WTC11 (cell line): Measurements from ENCODE around the gene ARHGAP26. TPM values are rescaled to one million over a fixed set of nuclear protein-coding genes. Genes with fewer than 3 reads are reported as not detected.

Source experiments
- ATAC-seq: fragments of 200-7000 bp; cut with Tn5 transposase; 2 replicates; pipeline ENCODE4 v1.10.0; 2021; ENCODE audit warnings: mild to moderate bottlenecking, moderate library complexity
- CTCF ChIA-PET: fragments of 300-600 bp; sonication (Branson Sonifier 250); formaldehyde crosslinking; loops from one replicate; lab custom pipeline; 2021; ENCODE audit warnings: antibody characterized with exemption; lab: Charles Lee
- POLR2A ChIA-PET: fragments of 350-600 bp; sonication (Branson Sonifier 250); formaldehyde crosslinking; loops from one replicate; lab custom pipeline; 2021; ENCODE audit warnings: antibody characterized with exemption; lab: Charles Lee
- DNase-seq: peaks from one replicate; pipeline ENCODE4 v3.0.0; 2021; ENCODE audit warnings: low spot score
- H3K27ac Mint-ChIP-seq: 2 replicates; pipeline ENCODE4 v1.8.0; 2021; ENCODE audit warnings: mixed read lengths
- H3K27me3 Mint-ChIP-seq: 2 replicates; pipeline ENCODE4 v1.8.0; 2021; ENCODE audit warnings: low read depth, mild to moderate bottlenecking, moderate library complexity, mixed read lengths
- H3K36me3 Mint-ChIP-seq: 2 replicates; pipeline ENCODE4 v1.8.0; 2021; ENCODE audit warnings: mixed read lengths
- H3K4me1 Mint-ChIP-seq: 2 replicates; pipeline ENCODE4 v1.8.0; 2022; ENCODE audit warnings: mixed read lengths
- H3K4me3 Mint-ChIP-seq: 2 replicates; pipeline ENCODE4 v1.8.0; 2021; ENCODE audit warnings: mild to moderate bottlenecking, moderate library complexity, mixed read lengths
- H3K9me3 Mint-ChIP-seq: 2 replicates; pipeline ENCODE4 v1.8.0; 2021; ENCODE audit warnings: mixed read lengths
- EMX1 ChIP-seq: fragments of 250-450 bp; sonication (Bioruptor Pico); IDR thresholded peaks from 2 replicates; pipeline ENCODE4 v1.8.0; 2021; ENCODE audit warnings: mild to moderate bottlenecking
- FOXP1 ChIP-seq: sonication (generic); formaldehyde crosslinking; IDR thresholded peaks from 2 replicates; pipeline ENCODE4 v1.8.0; 2022; ENCODE audit warnings: missing genetic modification reagents, mild to moderate bottlenecking, moderate library complexity, borderline replicate concordance
- IRF2 ChIP-seq: sonication (generic); formaldehyde crosslinking; IDR thresholded peaks from 2 replicates; pipeline ENCODE4 v1.8.0; 2022; ENCODE audit warnings: low read depth, missing genetic modification reagents, borderline replicate concordance
- KAT7 ChIP-seq: sonication (generic); formaldehyde crosslinking; IDR thresholded peaks from 2 replicates; pipeline ENCODE4 v1.8.1; 2023; ENCODE audit warnings: missing genetic modification reagents, mild to moderate bottlenecking, borderline replicate concordance
- MXD4 ChIP-seq: fragments of 250-450 bp; sonication (Bioruptor Pico); IDR thresholded peaks from 2 replicates; pipeline ENCODE4 v1.8.0; 2021; ENCODE audit warnings: mild to moderate bottlenecking, moderate library complexity, borderline replicate concordance
- NR1H2 ChIP-seq: sonication (generic); formaldehyde crosslinking; IDR thresholded peaks from 2 replicates; pipeline ENCODE4 v1.9.0; 2021; ENCODE audit warnings: mild to moderate bottlenecking, moderate library complexity, missing genetic modification reagents
- PRRX2 ChIP-seq: fragments of 250-450 bp; sonication (Bioruptor Pico); IDR thresholded peaks from 2 replicates; pipeline ENCODE4 v1.8.0; 2021; ENCODE audit warnings: mild to moderate bottlenecking
- TEAD4 ChIP-seq: sonication (generic); formaldehyde crosslinking; IDR thresholded peaks from 2 replicates; pipeline ENCODE4 v1.8.0; 2022; ENCODE audit warnings: mild to moderate bottlenecking, missing genetic modification reagents
- ZNF263 ChIP-seq: sonication (generic); formaldehyde crosslinking; IDR thresholded peaks from 2 replicates; pipeline ENCODE4 v1.8.1; 2022; ENCODE audit warnings: low read depth, mild to moderate bottlenecking, moderate library complexity, missing genetic modification reagents
- ZNF396 ChIP-seq: fragments of 250-450 bp; sonication (Bioruptor Pico); IDR thresholded peaks from 2 replicates; pipeline ENCODE4 v1.8.0; 2021; ENCODE audit warnings: mild to moderate bottlenecking, moderate library complexity, borderline replicate concordance
- ZNF423 ChIP-seq: fragments of 250-450 bp; sonication (Bioruptor Pico); IDR thresholded peaks from 2 replicates; pipeline ENCODE4 v2.1.2; 2022; ENCODE audit warnings: mild to moderate bottlenecking, moderate library complexity
- total RNA-seq: library from RNA; stranded (reverse); gene quantifications from 3 replicates; pipeline ENCODE4 v1.2.3, GENCODE V29; 2021
- TF ChIP-seq, protein P1 (sequence below): fragments of 250-450 bp; sonication (Bioruptor Pico); conservative IDR thresholded peaks from 2 replicates; pipeline ENCODE4 v1.9.0; 2021; ENCODE audit warnings: mild to moderate bottlenecking
- TF ChIP-seq, protein P2 (sequence below): sonication (generic); formaldehyde crosslinking; IDR thresholded peaks from 2 replicates; pipeline ENCODE4 v1.8.1; 2022; ENCODE audit warnings: missing genetic modification reagents, borderline replicate concordance
- TF ChIP-seq, protein P3 (sequence below): sonication (generic); formaldehyde crosslinking; IDR thresholded peaks from 2 replicates; pipeline ENCODE4 v1.8.1; 2022; ENCODE audit warnings: mild to moderate bottlenecking, moderate library complexity, missing genetic modification reagents
- TF ChIP-seq, protein P4 (sequence below): sonication (generic); formaldehyde crosslinking; IDR thresholded peaks from 2 replicates; pipeline ENCODE4 v1.8.1; 2022; ENCODE audit warnings: low read depth, mild to moderate bottlenecking, moderate library complexity, missing genetic modification reagents, borderline replicate concordance
- TF ChIP-seq, protein P5 (sequence below): fragments of 250-450 bp; sonication (Bioruptor Pico); IDR thresholded peaks from 2 replicates; pipeline ENCODE4 v1.9.0; 2021; ENCODE audit warnings: mild to moderate bottlenecking, borderline replicate concordance
- TF ChIP-seq, protein P6 (sequence below): sonication (generic); formaldehyde crosslinking; IDR thresholded peaks from 2 replicates; pipeline ENCODE4 v1.8.1; 2022; ENCODE audit warnings: low read depth, missing genetic modification reagents, borderline replicate concordance
- TF ChIP-seq, protein P7 (sequence below): sonication (generic); formaldehyde crosslinking; IDR thresholded peaks from 2 replicates; pipeline ENCODE4 v1.8.0; 2023; ENCODE audit warnings: missing genetic modification reagents, mild to moderate bottlenecking, borderline replicate concordance

The ARHGAP26 gene
- total RNA-seq, 1 experiment from 2014 or later = 22.3 TPM

DNA sequence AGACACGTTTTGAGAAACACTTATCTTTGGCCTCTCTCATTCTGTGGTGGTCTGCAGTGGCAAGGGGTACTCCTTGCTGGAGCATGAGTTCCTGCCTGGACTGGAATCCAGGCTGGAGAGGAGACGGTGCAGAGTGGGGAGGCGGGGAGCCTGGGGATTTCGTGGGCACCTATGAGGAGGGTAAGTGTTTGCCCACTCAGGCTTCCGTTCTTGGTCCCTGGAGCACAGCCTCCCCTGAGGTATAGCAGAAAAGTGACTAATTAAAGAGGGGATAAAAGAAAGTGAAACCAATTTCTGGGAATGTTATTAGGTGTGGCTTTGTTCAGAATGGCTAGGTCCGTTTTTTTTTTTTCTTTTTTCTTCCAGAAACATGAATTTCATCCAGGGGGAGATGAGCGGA, 90.8 kb downstream of the ARHGAP26 start:
- Mint-ChIP-seq H3K27ac (peak overlapping the region; percentile 26; the same call in 1 of the 2 replicates), H3K4me1 (peaks cover 80% of the 10 kb centered on the region), H3K9me3 (no peaks in the 10 kb centered on the region), H3K27me3 (no peaks in the 10 kb centered on the region), H3K4me3 (no peak overlapping the region), H3K36me3 (no peaks in the 10 kb centered on the region)
- POLR2A ChIA-PET = no interaction called here
- ATAC-seq (no peak), DNase-seq (no peak)
- CTCF ChIA-PET = interaction anchor here (0.7 to 1.7 kb wide), 4 partner anchors 12 to 113 kb away, joined by 3 to 5 read pairs (median 3); partner anchors contain the start of gene ARHGAP26
- TF ChIP-seq, protein P1, sequence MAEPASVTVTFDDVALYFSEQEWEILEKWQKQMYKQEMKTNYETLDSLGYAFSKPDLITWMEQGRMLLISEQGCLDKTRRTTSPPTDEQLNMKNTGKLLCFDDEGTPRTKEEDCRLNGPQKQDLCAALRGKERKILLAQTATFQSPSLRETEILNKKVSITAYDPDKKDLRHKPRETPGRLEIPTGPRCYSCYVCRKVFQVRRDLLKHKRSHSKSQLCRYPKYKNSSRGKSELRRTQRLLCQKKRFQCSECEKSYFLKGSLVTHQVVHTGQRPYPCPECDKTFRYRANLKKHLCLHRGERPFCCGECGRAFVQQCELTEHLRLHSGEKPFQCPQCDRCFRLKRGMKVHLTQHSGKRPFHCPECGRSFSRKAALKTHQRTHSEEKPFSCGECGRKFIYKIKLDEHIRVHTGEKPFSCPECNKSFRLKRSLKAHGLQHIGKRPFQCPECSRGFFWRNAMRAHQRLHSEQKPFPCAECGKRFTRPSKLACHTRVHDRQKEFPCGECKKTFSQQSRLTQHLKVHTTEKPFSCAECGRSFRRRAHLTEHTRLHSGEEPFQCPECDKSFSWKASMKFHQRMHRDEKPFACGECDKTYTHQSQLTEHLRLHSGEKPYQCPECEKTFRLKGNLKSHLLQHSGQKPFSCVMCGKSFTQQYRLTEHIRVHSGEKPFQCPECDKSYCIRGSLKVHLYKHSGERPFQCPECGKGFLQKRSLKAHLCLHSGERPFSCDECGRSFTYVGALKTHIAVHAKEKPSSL (CRISPR knock-in tag) = no peak
- TF ChIP-seq EMX1 (no peak), KAT7 (CRISPR knock-in tag) (no peak), TEAD4 (CRISPR knock-in tag) (no peak), IRF2 (CRISPR knock-in tag) (no peak), NR1H2 (no peak), PRRX2 (CRISPR knock-in tag) (no peak)
- TF ChIP-seq, protein P2, sequence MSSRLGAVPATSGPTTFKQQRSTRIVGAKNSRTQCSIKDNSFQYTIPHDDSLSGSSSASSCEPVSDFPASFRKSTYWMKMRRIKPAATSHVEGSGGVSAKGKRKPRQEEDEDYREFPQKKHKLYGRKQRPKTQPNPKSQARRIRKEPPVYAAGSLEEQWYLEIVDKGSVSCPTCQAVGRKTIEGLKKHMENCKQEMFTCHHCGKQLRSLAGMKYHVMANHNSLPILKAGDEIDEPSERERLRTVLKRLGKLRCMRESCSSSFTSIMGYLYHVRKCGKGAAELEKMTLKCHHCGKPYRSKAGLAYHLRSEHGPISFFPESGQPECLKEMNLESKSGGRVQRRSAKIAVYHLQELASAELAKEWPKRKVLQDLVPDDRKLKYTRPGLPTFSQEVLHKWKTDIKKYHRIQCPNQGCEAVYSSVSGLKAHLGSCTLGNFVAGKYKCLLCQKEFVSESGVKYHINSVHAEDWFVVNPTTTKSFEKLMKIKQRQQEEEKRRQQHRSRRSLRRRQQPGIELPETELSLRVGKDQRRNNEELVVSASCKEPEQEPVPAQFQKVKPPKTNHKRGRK (CRISPR knock-in tag) = no peak
- TF ChIP-seq, protein P3, sequence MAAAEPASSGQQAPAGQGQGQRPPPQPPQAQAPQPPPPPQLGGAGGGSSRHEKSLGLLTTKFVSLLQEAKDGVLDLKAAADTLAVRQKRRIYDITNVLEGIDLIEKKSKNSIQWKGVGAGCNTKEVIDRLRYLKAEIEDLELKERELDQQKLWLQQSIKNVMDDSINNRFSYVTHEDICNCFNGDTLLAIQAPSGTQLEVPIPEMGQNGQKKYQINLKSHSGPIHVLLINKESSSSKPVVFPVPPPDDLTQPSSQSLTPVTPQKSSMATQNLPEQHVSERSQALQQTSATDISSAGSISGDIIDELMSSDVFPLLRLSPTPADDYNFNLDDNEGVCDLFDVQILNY (CRISPR knock-in tag) = no peak
- TF ChIP-seq, protein P4, sequence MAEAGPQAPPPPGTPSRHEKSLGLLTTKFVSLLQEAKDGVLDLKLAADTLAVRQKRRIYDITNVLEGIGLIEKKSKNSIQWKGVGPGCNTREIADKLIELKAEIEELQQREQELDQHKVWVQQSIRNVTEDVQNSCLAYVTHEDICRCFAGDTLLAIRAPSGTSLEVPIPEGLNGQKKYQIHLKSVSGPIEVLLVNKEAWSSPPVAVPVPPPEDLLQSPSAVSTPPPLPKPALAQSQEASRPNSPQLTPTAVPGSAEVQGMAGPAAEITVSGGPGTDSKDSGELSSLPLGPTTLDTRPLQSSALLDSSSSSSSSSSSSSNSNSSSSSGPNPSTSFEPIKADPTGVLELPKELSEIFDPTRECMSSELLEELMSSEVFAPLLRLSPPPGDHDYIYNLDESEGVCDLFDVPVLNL = no peak

DNA sequence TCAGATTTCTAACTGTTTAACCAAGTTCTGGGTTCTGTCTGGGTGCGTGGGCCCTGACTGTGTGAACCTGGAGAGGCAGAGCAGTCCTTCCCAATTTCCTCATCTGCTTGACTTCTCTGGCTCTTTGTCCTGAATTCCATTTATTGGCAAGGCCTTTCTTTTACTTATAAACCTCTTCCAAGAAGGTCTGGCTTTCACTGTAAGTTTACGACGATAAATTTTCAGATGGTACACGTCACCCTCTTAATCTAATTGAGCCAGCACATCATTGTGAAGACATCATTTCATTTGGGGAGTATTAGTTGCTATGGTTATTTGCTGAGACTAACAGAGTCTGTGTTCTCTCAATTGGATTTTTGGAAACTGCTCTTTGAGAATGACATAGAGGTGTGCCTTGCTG, 92.4 kb downstream of the ARHGAP26 start:
- peak overlapping the region; percentile 88 for H3K27ac Mint-ChIP-seq
- DNase-seq = no peak
- peaks cover 83% of the 10 kb centered on the region for H3K4me1 Mint-ChIP-seq
- H3K27me3 Mint-ChIP-seq = no peaks in the 10 kb centered on the region
- ChIA-PET POLR2A (no interaction called here), CTCF (interaction anchor here (0.6 to 1.9 kb wide), 3 partner anchors 26 to 1319 kb away, joined by 3 to 11 read pairs (median 7); no protein-coding TSS in a partner anchor)
- H3K9me3 Mint-ChIP-seq = no peaks in the 10 kb centered on the region
- no peak for ATAC-seq
- H3K36me3 Mint-ChIP-seq = no peaks in the 10 kb centered on the region
- no peak overlapping the region for H3K4me3 Mint-ChIP-seq
- TF ChIP-seq MXD4 (no peak), ZNF423 (no peak), ZNF263 (CRISPR knock-in tag) (no peak), ZNF396 (no peak), FOXP1 (CRISPR knock-in tag) (no peak), IRF2 (CRISPR knock-in tag) (no peak)
- TF ChIP-seq, protein P5, sequence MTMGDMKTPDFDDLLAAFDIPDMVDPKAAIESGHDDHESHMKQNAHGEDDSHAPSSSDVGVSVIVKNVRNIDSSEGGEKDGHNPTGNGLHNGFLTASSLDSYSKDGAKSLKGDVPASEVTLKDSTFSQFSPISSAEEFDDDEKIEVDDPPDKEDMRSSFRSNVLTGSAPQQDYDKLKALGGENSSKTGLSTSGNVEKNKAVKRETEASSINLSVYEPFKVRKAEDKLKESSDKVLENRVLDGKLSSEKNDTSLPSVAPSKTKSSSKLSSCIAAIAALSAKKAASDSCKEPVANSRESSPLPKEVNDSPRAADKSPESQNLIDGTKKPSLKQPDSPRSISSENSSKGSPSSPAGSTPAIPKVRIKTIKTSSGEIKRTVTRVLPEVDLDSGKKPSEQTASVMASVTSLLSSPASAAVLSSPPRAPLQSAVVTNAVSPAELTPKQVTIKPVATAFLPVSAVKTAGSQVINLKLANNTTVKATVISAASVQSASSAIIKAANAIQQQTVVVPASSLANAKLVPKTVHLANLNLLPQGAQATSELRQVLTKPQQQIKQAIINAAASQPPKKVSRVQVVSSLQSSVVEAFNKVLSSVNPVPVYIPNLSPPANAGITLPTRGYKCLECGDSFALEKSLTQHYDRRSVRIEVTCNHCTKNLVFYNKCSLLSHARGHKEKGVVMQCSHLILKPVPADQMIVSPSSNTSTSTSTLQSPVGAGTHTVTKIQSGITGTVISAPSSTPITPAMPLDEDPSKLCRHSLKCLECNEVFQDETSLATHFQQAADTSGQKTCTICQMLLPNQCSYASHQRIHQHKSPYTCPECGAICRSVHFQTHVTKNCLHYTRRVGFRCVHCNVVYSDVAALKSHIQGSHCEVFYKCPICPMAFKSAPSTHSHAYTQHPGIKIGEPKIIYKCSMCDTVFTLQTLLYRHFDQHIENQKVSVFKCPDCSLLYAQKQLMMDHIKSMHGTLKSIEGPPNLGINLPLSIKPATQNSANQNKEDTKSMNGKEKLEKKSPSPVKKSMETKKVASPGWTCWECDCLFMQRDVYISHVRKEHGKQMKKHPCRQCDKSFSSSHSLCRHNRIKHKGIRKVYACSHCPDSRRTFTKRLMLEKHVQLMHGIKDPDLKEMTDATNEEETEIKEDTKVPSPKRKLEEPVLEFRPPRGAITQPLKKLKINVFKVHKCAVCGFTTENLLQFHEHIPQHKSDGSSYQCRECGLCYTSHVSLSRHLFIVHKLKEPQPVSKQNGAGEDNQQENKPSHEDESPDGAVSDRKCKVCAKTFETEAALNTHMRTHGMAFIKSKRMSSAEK (CRISPR knock-in tag) = no peak
- TF ChIP-seq, protein P6, sequence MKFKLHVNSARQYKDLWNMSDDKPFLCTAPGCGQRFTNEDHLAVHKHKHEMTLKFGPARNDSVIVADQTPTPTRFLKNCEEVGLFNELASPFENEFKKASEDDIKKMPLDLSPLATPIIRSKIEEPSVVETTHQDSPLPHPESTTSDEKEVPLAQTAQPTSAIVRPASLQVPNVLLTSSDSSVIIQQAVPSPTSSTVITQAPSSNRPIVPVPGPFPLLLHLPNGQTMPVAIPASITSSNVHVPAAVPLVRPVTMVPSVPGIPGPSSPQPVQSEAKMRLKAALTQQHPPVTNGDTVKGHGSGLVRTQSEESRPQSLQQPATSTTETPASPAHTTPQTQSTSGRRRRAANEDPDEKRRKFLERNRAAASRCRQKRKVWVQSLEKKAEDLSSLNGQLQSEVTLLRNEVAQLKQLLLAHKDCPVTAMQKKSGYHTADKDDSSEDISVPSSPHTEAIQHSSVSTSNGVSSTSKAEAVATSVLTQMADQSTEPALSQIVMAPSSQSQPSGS (CRISPR knock-in tag) = no peak
- TF ChIP-seq, protein P7, sequence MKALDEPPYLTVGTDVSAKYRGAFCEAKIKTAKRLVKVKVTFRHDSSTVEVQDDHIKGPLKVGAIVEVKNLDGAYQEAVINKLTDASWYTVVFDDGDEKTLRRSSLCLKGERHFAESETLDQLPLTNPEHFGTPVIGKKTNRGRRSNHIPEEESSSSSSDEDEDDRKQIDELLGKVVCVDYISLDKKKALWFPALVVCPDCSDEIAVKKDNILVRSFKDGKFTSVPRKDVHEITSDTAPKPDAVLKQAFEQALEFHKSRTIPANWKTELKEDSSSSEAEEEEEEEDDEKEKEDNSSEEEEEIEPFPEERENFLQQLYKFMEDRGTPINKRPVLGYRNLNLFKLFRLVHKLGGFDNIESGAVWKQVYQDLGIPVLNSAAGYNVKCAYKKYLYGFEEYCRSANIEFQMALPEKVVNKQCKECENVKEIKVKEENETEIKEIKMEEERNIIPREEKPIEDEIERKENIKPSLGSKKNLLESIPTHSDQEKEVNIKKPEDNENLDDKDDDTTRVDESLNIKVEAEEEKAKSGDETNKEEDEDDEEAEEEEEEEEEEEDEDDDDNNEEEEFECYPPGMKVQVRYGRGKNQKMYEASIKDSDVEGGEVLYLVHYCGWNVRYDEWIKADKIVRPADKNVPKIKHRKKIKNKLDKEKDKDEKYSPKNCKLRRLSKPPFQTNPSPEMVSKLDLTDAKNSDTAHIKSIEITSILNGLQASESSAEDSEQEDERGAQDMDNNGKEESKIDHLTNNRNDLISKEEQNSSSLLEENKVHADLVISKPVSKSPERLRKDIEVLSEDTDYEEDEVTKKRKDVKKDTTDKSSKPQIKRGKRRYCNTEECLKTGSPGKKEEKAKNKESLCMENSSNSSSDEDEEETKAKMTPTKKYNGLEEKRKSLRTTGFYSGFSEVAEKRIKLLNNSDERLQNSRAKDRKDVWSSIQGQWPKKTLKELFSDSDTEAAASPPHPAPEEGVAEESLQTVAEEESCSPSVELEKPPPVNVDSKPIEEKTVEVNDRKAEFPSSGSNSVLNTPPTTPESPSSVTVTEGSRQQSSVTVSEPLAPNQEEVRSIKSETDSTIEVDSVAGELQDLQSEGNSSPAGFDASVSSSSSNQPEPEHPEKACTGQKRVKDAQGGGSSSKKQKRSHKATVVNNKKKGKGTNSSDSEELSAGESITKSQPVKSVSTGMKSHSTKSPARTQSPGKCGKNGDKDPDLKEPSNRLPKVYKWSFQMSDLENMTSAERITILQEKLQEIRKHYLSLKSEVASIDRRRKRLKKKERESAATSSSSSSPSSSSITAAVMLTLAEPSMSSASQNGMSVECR (CRISPR knock-in tag) = no peak
